Prostate gland (tissue), 2 donors: Measurements from ENCODE around the gene LTO1. TPM values are rescaled to one million over a fixed set of nuclear protein-coding genes. Genes with fewer than 3 reads are reported as not detected.

ENCODE experiments used
- DNase-seq: peaks from one replicate; pipeline ENCODE4 v3.0.0-alpha.2; 2019; ENCODE audit warnings: low spot score
- H3K27ac ChIP-seq, 2 donors: fragments of 200-600 bp; sonication (generic); 2 replicates each; pipeline ENCODE4 v1.5.1; 2017 to 2019
- H3K27me3 ChIP-seq: fragments of 200-600 bp; sonication (generic); replicated peaks from 2 replicates; pipeline ENCODE4 v1.5.1; 2019; ENCODE audit not compliant: insufficient read depth
- H3K36me3 ChIP-seq, 2 donors: fragments of 200-600 bp; sonication (generic); 1 replicate in 1 of 2; 2 replicates in 1 of 2; pipeline versions ENCODE4 v1.5.1 to v1.8.1; 2017 to 2019
- H3K4me1 ChIP-seq: fragments of 200-600 bp; sonication (generic); replicated peaks from 2 replicates; pipeline ENCODE4 v1.5.1; 2019
- H3K4me3 ChIP-seq, 2 donors: fragments of 200-600 bp; sonication (generic); 2 replicates each; pipeline ENCODE4 v1.5.1; 2017 to 2019
- H3K9me3 ChIP-seq: fragments of 200-600 bp; sonication (generic); 2 replicates; pipeline ENCODE4 v1.5.1; 2017
- POLR2A ChIP-seq: fragments of 450-650 bp; IDR thresholded peaks from one replicate; pipeline ENCODE4 v1.6.1; 2016; ENCODE audit warnings: antibody characterized with exemption, mild to moderate bottlenecking
- POLR2AphosphoS5 ChIP-seq: sonication (generic); formaldehyde crosslinking; IDR thresholded peaks from one replicate; pipeline ENCODE4 v1.6.1; 2017; ENCODE audit warnings: antibody characterized with exemption
- WGBS: methylation state at CpG from one replicate; pipeline ENCODE4 v1.1.5; 2018; 5-methylcytosine and 5-hydroxymethylcytosine counted together
- intact Hi-C: fragments of 100-400 bp; cut with DNase I; formaldehyde crosslinking; loops from one replicate; pipeline ENCODE4 v1.14.2; 2022
- total RNA-seq, 2 donors: library from RNA; depleted of rRNA; stranded (reverse); fragments of >200 nt; gene quantifications; one replicate each; pipeline ENCODE4 v1.1.0, GENCODE V29; 2016
- TF ChIP-seq, protein P1 (sequence below), 4 experiments: fragments of 200-600 bp in 2 of 4; fragments of 450-650 bp in 2 of 4; sonication (generic) in 2 of 4; IDR thresholded peaks; 1 replicate in 3 of 4; 2 replicates in 1 of 4; pipeline ENCODE4 v1.5.1; 2016 to 2019; ENCODE audit warnings: antibody characterized with exemption in 4 of 4, mild to moderate bottlenecking in 2 of 4, moderate library complexity in 2 of 4

The LTO1 gene
- total RNA-seq, 2 donors from 2014 or later = 14.9 to 39.5 TPM

DNA sequence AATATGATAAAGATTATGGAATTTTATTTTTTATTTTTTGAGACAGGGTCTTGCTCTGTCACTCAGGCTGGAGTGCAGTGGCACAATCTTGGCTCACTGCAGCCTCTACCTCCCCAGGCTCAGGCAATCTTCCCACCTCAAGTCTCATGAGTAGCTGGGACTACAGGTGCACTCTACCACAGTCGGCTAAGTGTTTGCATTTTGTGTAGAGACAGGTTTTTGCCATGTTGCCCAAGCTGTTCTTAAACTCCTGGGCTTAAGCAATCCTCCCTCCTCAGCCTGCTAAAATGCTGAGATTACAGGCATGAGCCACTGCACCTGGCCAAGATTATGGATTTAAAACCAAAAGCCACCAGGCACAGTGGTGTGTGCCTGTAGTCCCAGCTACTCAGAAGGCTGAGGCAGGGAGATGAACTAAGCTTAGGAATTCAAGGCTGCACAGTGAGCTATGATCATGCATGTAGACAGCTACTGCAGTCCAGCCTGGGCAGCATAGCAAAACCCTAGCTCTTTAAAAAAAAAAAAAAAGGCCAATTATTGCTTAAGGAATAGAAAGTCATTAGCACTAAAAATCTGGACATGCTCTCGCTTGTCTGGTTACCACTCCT is 54.4 kb downstream of the LTO1 start:
- H3K36me3 ChIP-seq = no peaks in the 10 kb centered on the region
- no peak overlapping the region for H3K4me3 ChIP-seq
- no peaks in the 10 kb centered on the region for H3K27me3 ChIP-seq
- intact Hi-C loops = no loop called here
- H3K4me1 ChIP-seq = no peaks in the 10 kb centered on the region
- 45% methylated on average over 2 of the region's 2 CpGs for WGBS
- H3K9me3 ChIP-seq = no peaks in the 10 kb centered on the region
- no peak for TF ChIP-seq POLR2AphosphoS5
- no peak for TF ChIP-seq POLR2A
- TF ChIP-seq, protein P1, sequence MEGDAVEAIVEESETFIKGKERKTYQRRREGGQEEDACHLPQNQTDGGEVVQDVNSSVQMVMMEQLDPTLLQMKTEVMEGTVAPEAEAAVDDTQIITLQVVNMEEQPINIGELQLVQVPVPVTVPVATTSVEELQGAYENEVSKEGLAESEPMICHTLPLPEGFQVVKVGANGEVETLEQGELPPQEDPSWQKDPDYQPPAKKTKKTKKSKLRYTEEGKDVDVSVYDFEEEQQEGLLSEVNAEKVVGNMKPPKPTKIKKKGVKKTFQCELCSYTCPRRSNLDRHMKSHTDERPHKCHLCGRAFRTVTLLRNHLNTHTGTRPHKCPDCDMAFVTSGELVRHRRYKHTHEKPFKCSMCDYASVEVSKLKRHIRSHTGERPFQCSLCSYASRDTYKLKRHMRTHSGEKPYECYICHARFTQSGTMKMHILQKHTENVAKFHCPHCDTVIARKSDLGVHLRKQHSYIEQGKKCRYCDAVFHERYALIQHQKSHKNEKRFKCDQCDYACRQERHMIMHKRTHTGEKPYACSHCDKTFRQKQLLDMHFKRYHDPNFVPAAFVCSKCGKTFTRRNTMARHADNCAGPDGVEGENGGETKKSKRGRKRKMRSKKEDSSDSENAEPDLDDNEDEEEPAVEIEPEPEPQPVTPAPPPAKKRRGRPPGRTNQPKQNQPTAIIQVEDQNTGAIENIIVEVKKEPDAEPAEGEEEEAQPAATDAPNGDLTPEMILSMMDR (IDR thresholded peaks at IDR 0.05) = no peak
- DNase-seq = no peak
- H3K27ac ChIP-seq = no peak overlapping the region

DNA sequence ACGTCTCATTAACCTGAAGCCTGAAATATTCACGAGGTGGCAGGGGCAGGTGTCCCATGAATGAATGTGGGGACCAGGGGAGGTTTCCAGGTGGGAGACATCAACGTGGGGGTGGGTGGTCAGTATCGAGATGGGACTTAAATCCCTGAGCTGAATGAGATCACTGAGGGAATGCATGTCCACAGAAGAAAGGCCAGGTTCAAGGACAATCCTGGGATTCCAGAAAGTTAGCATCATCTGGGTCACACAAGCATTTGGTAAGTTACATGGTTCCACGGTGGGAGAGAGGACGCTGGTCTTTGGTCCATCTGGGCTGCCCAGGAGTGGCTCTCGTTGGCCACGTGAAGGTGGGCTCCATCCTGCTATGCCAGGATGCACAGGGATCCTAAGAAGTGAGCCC is 56.9 kb downstream of the LTO1 start:
- no peak for DNase-seq

GRCh38 chr11:69617682-69618081 is 57.5 kb downstream of the LTO1 start:
- H3K27me3 ChIP-seq = no peaks in the 10 kb centered on the region
- no peak overlapping the region for H3K4me3 ChIP-seq
- H3K4me1 ChIP-seq = no peaks in the 10 kb centered on the region
- no peaks in the 10 kb centered on the region for H3K9me3 ChIP-seq
- WGBS = 88% methylated on average over 10 of the region's 10 CpGs
- TF ChIP-seq, protein P1 (IDR thresholded peaks at IDR 0.05) = no peak
- TF ChIP-seq POLR2A = no peak
- TF ChIP-seq POLR2AphosphoS5 = no peak
- intact Hi-C loops = no loop called here
- H3K36me3 ChIP-seq = no peaks in the 10 kb centered on the region
- DNase-seq = no peak
- no peak overlapping the region for H3K27ac ChIP-seq

More for the DNA sequence above, 56.9 kb downstream of the LTO1 start:
- Histone ChIP-seq H3K9me3 (no peaks in the 10 kb centered on the region), H3K4me3 (no peak overlapping the region), H3K27ac (no peak overlapping the region), H3K4me1 (no peaks in the 10 kb centered on the region), H3K27me3 (no peaks in the 10 kb centered on the region), H3K36me3 (no peaks in the 10 kb centered on the region)
- 89% methylated on average over 8 of the region's 8 CpGs for WGBS
- intact Hi-C loops = no loop called here
- TF ChIP-seq POLR2AphosphoS5 = no peak
- no peak for TF ChIP-seq POLR2A
- TF ChIP-seq, protein P1 (IDR thresholded peaks at IDR 0.05) = no peak

- Histone ChIP-seq H3K9me3 (no peaks in the 10 kb centered on the region), H3K36me3 (no peaks in the 10 kb centered on the region), H3K4me3 (no peak overlapping the region), H3K4me1 (no peaks in the 10 kb centered on the region), H3K27me3 (no peaks in the 10 kb centered on the region), H3K27ac (no peak overlapping the region)
- TF ChIP-seq POLR2AphosphoS5 (no peak), POLR2A (no peak)
- TF ChIP-seq, protein P1 (IDR thresholded peaks at IDR 0.05) = no peak
- intact Hi-C loops = no loop called here
- 90% methylated on average over 4 of the region's 4 CpGs for WGBS
- no peak for DNase-seq
Measured at GRCh38 chr11:69617220-69617619, 57.9 kb downstream of the LTO1 start.

Other genes with a start within 250 kb of the LTO1 start
- gene LINC01488, start 193.7 kb downstream of the LTO1 start, total RNA-seq = not detected
- 100 to 1,000 TPM in 1 of 2 donors, 10 to 100 TPM in 1; 69.2 to 188 TPM for gene CCND1, start 34.2 kb downstream of the LTO1 start, total RNA-seq
- gene FGF19, start 28.7 kb upstream of the LTO1 start, total RNA-seq = not detected
- gene FGF4, start 100.0 kb upstream of the LTO1 start, total RNA-seq = under 1 TPM in 1 of 2 donors, not detected in 1; 0.28 TPM
- gene FGF3, start 144.1 kb upstream of the LTO1 start, total RNA-seq = not detected